ENCODE results near the gene MYOZ2. TPM values are rescaled to one million over a fixed set of nuclear protein-coding genes. Genes with fewer than 3 reads are reported as not detected.

Gene MYOZ2
- total and polyA plus RNA-seq, 2 experiments from 2014 or later = 0.22 to 0.59 TPM

- no peak overlapping the region for H3K4me3 ChIP-seq
- H3K79me2 ChIP-seq (ENCODE audit: insufficient read depth) = peaks cover 93% of the 10 kb centered on the region
These were observed 92.1 kb downstream of the MYOZ2 start for GRCh38 chr4:119227690-119228089.

GRCh38 chr4:119228406-119228805 lies 92.8 kb downstream of the MYOZ2 start:
- H2AFZ ChIP-seq = no peak overlapping the region
- H3K79me2 ChIP-seq (ENCODE audit: insufficient read depth) = peaks cover 93% of the 10 kb centered on the region
- peaks cover 36% of the 10 kb centered on the region for H3K36me3 ChIP-seq (ENCODE audit: low read depth)
- WGBS, 2 experiments (ENCODE audit: low coverage in 1 of 2, low lambda C conversion rate in 2 of 2, missing lambda C conversion rate in 2 of 2) = 97 to 100% methylated on average over 3 of the region's 3 CpGs
- in situ Hi-C loops (cut with MboI) = no loop called here
- H3K4me1 ChIP-seq (ENCODE audit: insufficient read depth) = peaks cover 20% of the 10 kb centered on the region
- 0 out of 2 replicates have a peak overlapping the region, but pooled peaks have one; percentile 3 for H3K27ac ChIP-seq
- no peaks in the 10 kb centered on the region for H3K27me3 ChIP-seq (replicated peaks; ENCODE audit: insufficient read depth)
- H3K9me3 ChIP-seq (ENCODE audit: low read depth) = no peaks in the 10 kb centered on the region
- no peak overlapping the region for H3K4me2 ChIP-seq (ENCODE audit: unreplicated experiment)
- H3K4me3 ChIP-seq = no peak overlapping the region
- TF ChIP-seq EZH2 (IDR thresholded peaks at IDR 0.05; ENCODE audit: insufficient read depth, poor library complexity, severe bottlenecking) (no peak), EZH2phosphoT487 (IDR thresholded peaks at IDR 0.05; ENCODE audit: insufficient read depth, low read depth) (no peak)
- H3K9ac ChIP-seq = no peak overlapping the region
- no peaks in the 10 kb centered on the region for H4K20me1 ChIP-seq (ENCODE audit: insufficient read depth)
- H3F3A ChIP-seq (ENCODE audit: insufficient read depth) = peaks cover 39% of the 10 kb centered on the region
- no peaks in the 10 kb centered on the region for H3K9me2 ChIP-seq (ENCODE audit: insufficient read depth)
- no peak for DNase-seq

More at GRCh38 chr4:119227690-119228089, 92.1 kb downstream of the MYOZ2 start:
- peak; percentile 20 for DNase-seq
- Histone ChIP-seq H3K9me2 (ENCODE audit: insufficient read depth) (no peaks in the 10 kb centered on the region), H3K27me3 (replicated peaks; ENCODE audit: insufficient read depth) (no peaks in the 10 kb centered on the region), H3F3A (ENCODE audit: insufficient read depth) (peaks cover 32% of the 10 kb centered on the region), H3K36me3 (ENCODE audit: low read depth) (peaks cover 34% of the 10 kb centered on the region), H2AFZ (no peak overlapping the region), H4K20me1 (ENCODE audit: insufficient read depth) (no peaks in the 10 kb centered on the region), H3K9me3 (ENCODE audit: low read depth) (no peaks in the 10 kb centered on the region), H3K27ac (0 out of 2 replicates have a peak overlapping the region, but pooled peaks have one; percentile 3), H3K9ac (no peak overlapping the region), H3K4me2 (ENCODE audit: unreplicated experiment) (no peak overlapping the region), H3K4me1 (ENCODE audit: insufficient read depth) (peaks cover 13% of the 10 kb centered on the region)
- in situ Hi-C loops (cut with MboI) = no loop called here
- TF ChIP-seq EZH2phosphoT487 (IDR thresholded peaks at IDR 0.05; ENCODE audit: insufficient read depth, low read depth) = no peak
- no peak for TF ChIP-seq EZH2 (IDR thresholded peaks at IDR 0.05; ENCODE audit: insufficient read depth, poor library complexity, severe bottlenecking)

GRCh38 chr4:119229908-119230687 lies 94.5 kb downstream of the MYOZ2 start:
- 97 to 99% methylated on average over 4 of the region's 4 CpGs for WGBS, 2 experiments (ENCODE audit: low coverage in 1 of 2, low lambda C conversion rate in 2 of 2, missing lambda C conversion rate in 2 of 2)
- Histone ChIP-seq H3K36me3 (ENCODE audit: low read depth) (peaks cover 23% of the 10 kb centered on the region), H2AFZ (no peak overlapping the region), H3K9ac (no peak overlapping the region), H3K4me3 (no peak overlapping the region), H3K4me2 (ENCODE audit: unreplicated experiment) (no peak overlapping the region), H4K20me1 (ENCODE audit: insufficient read depth) (no peaks in the 10 kb centered on the region), H3K9me2 (ENCODE audit: insufficient read depth) (no peaks in the 10 kb centered on the region), H3K9me3 (ENCODE audit: low read depth) (no peaks in the 10 kb centered on the region), H3F3A (ENCODE audit: insufficient read depth) (peaks cover 42% of the 10 kb centered on the region), H3K79me2 (ENCODE audit: insufficient read depth) (peaks cover 93% of the 10 kb centered on the region), H3K27me3 (replicated peaks; ENCODE audit: insufficient read depth) (no peaks in the 10 kb centered on the region), H3K4me1 (ENCODE audit: insufficient read depth) (peaks cover 29% of the 10 kb centered on the region), H3K27ac (no peak overlapping the region)
- in situ Hi-C loops (cut with MboI) = no loop called here
- no peak for DNase-seq
- TF ChIP-seq EZH2phosphoT487 (IDR thresholded peaks at IDR 0.05; ENCODE audit: insufficient read depth, low read depth) = no peak
- no peak for TF ChIP-seq EZH2 (IDR thresholded peaks at IDR 0.05; ENCODE audit: insufficient read depth, poor library complexity, severe bottlenecking)

DNA sequence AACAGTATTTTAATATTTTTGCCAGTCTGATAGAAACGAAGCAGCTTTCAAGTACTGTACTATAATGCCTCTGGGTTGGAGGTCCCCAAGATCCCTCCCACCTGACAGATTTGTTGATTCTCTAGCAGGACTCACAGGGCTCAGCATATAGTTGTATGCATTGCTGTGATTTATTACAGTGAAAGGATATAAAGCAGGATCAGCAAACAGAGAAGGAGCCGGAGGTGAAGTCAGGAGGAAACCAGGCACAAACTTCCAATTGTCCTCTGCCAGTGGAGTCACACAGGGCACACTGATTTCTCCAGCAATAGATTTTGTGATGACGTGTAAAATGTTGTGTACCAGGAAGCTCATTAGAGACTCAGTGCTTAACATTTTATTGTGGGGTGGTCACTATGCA lies 95.9 kb downstream of the MYOZ2 start:
- Histone ChIP-seq H3K4me1 (ENCODE audit: insufficient read depth) (peaks cover 29% of the 10 kb centered on the region), H2AFZ (no peak overlapping the region), H3K27me3 (replicated peaks; ENCODE audit: insufficient read depth) (no peaks in the 10 kb centered on the region), H3K9me3 (ENCODE audit: low read depth) (no peaks in the 10 kb centered on the region), H3K9me2 (ENCODE audit: insufficient read depth) (no peaks in the 10 kb centered on the region), H3K79me2 (ENCODE audit: insufficient read depth) (peaks cover 91% of the 10 kb centered on the region), H3K9ac (no peak overlapping the region), H3K4me3 (no peak overlapping the region), H3K36me3 (ENCODE audit: low read depth) (peaks cover 20% of the 10 kb centered on the region), H3F3A (ENCODE audit: insufficient read depth) (peaks cover 43% of the 10 kb centered on the region; the same call in 1 of the 2 replicates), H4K20me1 (ENCODE audit: insufficient read depth) (no peaks in the 10 kb centered on the region), H3K4me2 (ENCODE audit: unreplicated experiment) (no peak overlapping the region), H3K27ac (no peak overlapping the region)
- 71 to 83% methylated on average over 3 of the region's 3 CpGs for WGBS, 2 experiments (ENCODE audit: low coverage in 1 of 2, low lambda C conversion rate in 2 of 2, missing lambda C conversion rate in 2 of 2)
- TF ChIP-seq EZH2phosphoT487 (IDR thresholded peaks at IDR 0.05; ENCODE audit: insufficient read depth, low read depth) (no peak), EZH2 (IDR thresholded peaks at IDR 0.05; ENCODE audit: insufficient read depth, poor library complexity, severe bottlenecking) (no peak)
- DNase-seq = no peak
- in situ Hi-C loops (cut with MboI) = no loop called here

All from GM23248 (cell line).